GM19455 (cell line): ENCODE data around the gene SH3BP5L.

Experiments used
- ATAC-seq: cut with Tn5 transposase; IDR thresholded peaks from one replicate; pipeline ENCODE4 v1.9.1; 2021; ENCODE audit not compliant: unreplicated experiment

The SH3BP5L gene

GRCh38 chr1:248782416-248783141 lies 43.1 kb downstream of the SH3BP5L start:
- no peak for ATAC-seq

DNA sequence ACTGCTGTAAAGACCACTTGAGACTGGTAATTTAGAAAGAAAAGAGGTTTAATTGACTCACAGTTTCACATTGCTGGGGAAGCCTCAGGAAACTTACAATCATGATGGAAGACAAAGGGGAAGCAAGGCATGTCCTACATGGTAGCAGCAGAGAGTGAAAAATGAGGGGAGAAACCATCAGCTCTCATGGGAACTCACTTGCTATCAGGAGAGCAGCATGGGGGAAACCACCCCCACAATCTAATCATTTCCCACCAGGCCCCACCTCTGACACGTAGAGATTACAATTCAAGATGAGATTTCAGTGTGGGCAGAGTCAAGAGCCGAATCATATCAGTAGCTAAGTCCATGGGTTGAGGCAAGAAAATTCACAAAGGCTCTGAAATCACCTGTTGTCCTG lies 46.4 kb downstream of the SH3BP5L start:
- no peak for ATAC-seq

DNA sequence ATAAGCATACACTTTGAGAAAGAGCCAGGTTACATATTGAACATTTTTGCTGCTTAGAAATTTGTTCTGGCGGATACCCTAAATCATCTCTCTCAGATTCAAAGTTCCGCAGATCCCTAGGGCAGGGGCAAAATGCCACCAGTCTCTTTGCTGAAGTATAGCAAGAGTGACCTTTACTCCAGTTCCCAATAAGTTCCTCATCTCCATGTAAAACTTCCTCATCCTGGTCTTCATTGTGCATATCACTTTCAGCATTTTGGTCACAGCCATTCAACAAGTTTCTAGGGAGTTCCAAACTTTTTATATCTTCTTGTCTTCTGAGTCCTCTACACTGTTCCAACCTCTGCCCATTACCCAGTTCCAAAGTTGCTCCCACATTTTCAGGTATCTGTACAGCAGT lies 46.8 kb downstream of the SH3BP5L start:
- no peak for ATAC-seq

- ATAC-seq, result no peak
These were observed 48.7 kb downstream of the SH3BP5L start for GRCh38 chr1:248776991-248777390.

DNA sequence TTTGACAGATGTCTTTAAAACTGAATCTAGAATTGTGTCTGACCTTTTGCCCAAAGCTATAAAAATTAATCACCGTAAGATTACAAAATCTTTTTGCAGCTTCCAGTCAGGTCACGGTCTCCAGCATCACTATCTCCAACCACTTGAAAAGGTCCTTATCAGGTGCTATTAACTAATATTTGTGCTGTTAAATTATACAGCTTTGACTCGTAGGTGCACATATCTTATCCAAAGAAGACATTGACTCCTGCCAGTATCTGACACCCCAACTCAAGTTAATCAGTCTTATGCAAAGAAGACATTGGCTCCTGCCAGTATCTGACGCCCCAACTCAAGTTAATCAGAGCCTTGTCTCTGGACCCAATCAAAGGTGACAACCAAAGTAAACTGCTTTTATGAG lies 50.3 kb downstream of the SH3BP5L start:
- no peak for ATAC-seq
